SKM-1 treated with dmso at 0.1 percent for 144 hours (cell line): ENCODE results near the gene CST5.
"Not testable (repeated sequence)": the region's sequence is repeated elsewhere in the genome, so short reads cannot be mapped to it uniquely, and the experiment has no call there.

ENCODE experiments used
- DNase-seq: peaks from one replicate; lab custom pipeline; 2025; ENCODE audit not compliant: unreplicated experiment; lab: John Stamatoyannopoulos, UW

The CST5 gene

GRCh38 chr20:23879328-23879798, at the start of gene CST5:
Gene CST5, minus strand, starts transcription at chr20:23879748. Its CDS starts 72 bp downstream, at chr20:23879676.
- no peak for DNase-seq

GRCh38 chr20:23928788-23929187, 49.2 kb upstream of the CST5 start:
- no peak for DNase-seq

GRCh38 chr20:23928353-23928752, 48.8 kb upstream of the CST5 start:
- no peak for DNase-seq

- no peak for DNase-seq
Measured at GRCh38 chr20:23926944-23927872, 47.7 kb upstream of the CST5 start.

GRCh38 chr20:23926526-23926880, 47.0 kb upstream of the CST5 start:
- DNase-seq: no peak

- DNase-seq: no peak
Measured at GRCh38 chr20:23925789-23926525, 46.4 kb upstream of the CST5 start.

GRCh38 chr20:23924751-23925150, 45.2 kb upstream of the CST5 start:
- no peak for DNase-seq

GRCh38 chr20:23923891-23924435, 44.4 kb upstream of the CST5 start:
- DNase-seq: no peak

- DNase-seq: no peak
Measured at GRCh38 chr20:23923311-23923710, 43.8 kb upstream of the CST5 start.

- no peak for DNase-seq
Measured at GRCh38 chr20:23920408-23921325, 41.1 kb upstream of the CST5 start.

- DNase-seq: no peak
Measured at GRCh38 chr20:23918896-23919295, 39.3 kb upstream of the CST5 start.

GRCh38 chr20:23918101-23918862, 38.7 kb upstream of the CST5 start:
- no peak for DNase-seq

- DNase-seq: no peak
Measured at GRCh38 chr20:23917024-23917725, 37.6 kb upstream of the CST5 start.

GRCh38 chr20:23915844-23916243, 36.3 kb upstream of the CST5 start:
- DNase-seq: no peak

- DNase-seq: not testable (repeated sequence)
Measured at GRCh38 chr20:23914469-23914868, 34.9 kb upstream of the CST5 start.

GRCh38 chr20:23910210-23910609, 30.7 kb upstream of the CST5 start:
- no peak for DNase-seq

- DNase-seq: no peak
Measured at GRCh38 chr20:23909390-23909789, 29.8 kb upstream of the CST5 start.

GRCh38 chr20:23907579-23907978, 28.0 kb upstream of the CST5 start:
- DNase-seq: no peak

- not testable (repeated sequence) for DNase-seq
Measured at GRCh38 chr20:23902396-23902795, 22.8 kb upstream of the CST5 start.
